Liver (tissue), 9 donors: Measurements from ENCODE around the gene IL7R. TPM values are rescaled to one million over a fixed set of nuclear protein-coding genes. Genes with fewer than 3 reads are reported as not detected.

Experiments
- DNase-seq: peaks from one replicate; pipeline ENCODE4 v3.0.0-alpha.2; 2017; ENCODE audit warnings: low spot score
- H3K27ac ChIP-seq, 2 donors: one replicate each; pipeline ENCODE4 v1.7.0; 2013; ENCODE audit warnings: inconsistent platforms in 2 of 2, low read length in 2 of 2, control low read depth in 1 of 2, low read depth in 1 of 2, mild to moderate bottlenecking in 1 of 2
- H3K27me3 ChIP-seq, 4 donors: one replicate each; pipeline versions ENCODE4 v1.6.1 to v1.7.0; 2013; ENCODE audit warnings: low read length in 3 of 4, inconsistent platforms in 1 of 4, mild to moderate bottlenecking in 1 of 4, moderate library complexity in 1 of 4; ENCODE audit not compliant: control insufficient read depth in 4 of 4, insufficient read depth in 4 of 4
- H3K36me3 ChIP-seq, 4 donors: one replicate each; pipeline versions ENCODE4 v1.6.1 to v1.7.0; 2013; ENCODE audit warnings: low read length in 3 of 4, mild to moderate bottlenecking in 3 of 4, low read depth in 1 of 4, moderate library complexity in 1 of 4; ENCODE audit not compliant: control insufficient read depth in 4 of 4, insufficient read depth in 3 of 4
- H3K4me1 ChIP-seq, 4 donors: one replicate each; pipeline versions ENCODE4 v1.6.1 to v1.7.0; 2013; ENCODE audit warnings: low read length in 3 of 4, mild to moderate bottlenecking in 3 of 4, moderate library complexity in 1 of 4; ENCODE audit not compliant: control insufficient read depth in 4 of 4, insufficient read depth in 4 of 4
- H3K4me3 ChIP-seq, 3 donors: one replicate each; pipeline versions ENCODE4 v1.6.1 to v1.7.0; 2013; ENCODE audit warnings: low read length in 3 of 3, control low read depth in 1 of 3, low read depth in 1 of 3, mild to moderate bottlenecking in 1 of 3
- H3K9ac ChIP-seq, 2 donors: one replicate each; pipeline ENCODE4 v1.7.0; 2013; ENCODE audit warnings: low read length in 2 of 2, mild to moderate bottlenecking in 2 of 2, moderate library complexity in 2 of 2, control low read depth in 1 of 2, low read depth in 1 of 2
- H3K9me3 ChIP-seq, 4 donors: one replicate each; pipeline versions ENCODE4 v1.6.1 to v1.7.0; 2013; ENCODE audit warnings: low read length in 3 of 4; ENCODE audit not compliant: control insufficient read depth in 4 of 4
- ATF3 ChIP-seq: IDR thresholded peaks from 2 replicates; pipeline ENCODE4 v1.6.1; 2016; ENCODE audit warnings: antibody characterized with exemption
- EGR1 ChIP-seq, 2 donors: IDR thresholded peaks; 2 replicates each; pipeline ENCODE4 v1.6.1; 2016 to 2018; ENCODE audit warnings: antibody characterized with exemption in 2 of 2, low read depth in 2 of 2
- FOXA1 ChIP-seq: IDR thresholded peaks from 2 replicates; pipeline ENCODE4 v1.6.1; 2016; ENCODE audit warnings: antibody characterized with exemption
- FOXA2 ChIP-seq: IDR thresholded peaks from 2 replicates; pipeline ENCODE4 v1.6.1; 2016; ENCODE audit warnings: antibody characterized with exemption
- GABPA ChIP-seq, 2 donors: IDR thresholded peaks in 1 of 2; conservative IDR thresholded peaks in 1 of 2; 2 replicates each; pipeline ENCODE4 v1.6.1; 2016; ENCODE audit warnings: antibody characterized with exemption in 2 of 2, mild to moderate bottlenecking in 1 of 2, moderate library complexity in 1 of 2
- HNF4A ChIP-seq, 2 donors: conservative IDR thresholded peaks; 2 replicates each; pipeline ENCODE4 v1.6.1; 2016; ENCODE audit warnings: antibody characterized with exemption in 2 of 2, mild to moderate bottlenecking in 2 of 2
- HNF4G ChIP-seq: IDR thresholded peaks from 2 replicates; pipeline ENCODE4 v1.6.1; 2016; ENCODE audit warnings: antibody characterized with exemption
- JUND ChIP-seq, 2 donors: IDR thresholded peaks; 2 replicates each; pipeline ENCODE4 v1.6.1; 2016; ENCODE audit warnings: antibody characterized with exemption in 2 of 2
- RAD21 ChIP-seq, 2 donors: IDR thresholded peaks; 2 replicates each; pipeline ENCODE4 v1.6.1; 2016; ENCODE audit warnings: antibody characterized with exemption in 2 of 2, mild to moderate bottlenecking in 2 of 2
- RXRA ChIP-seq, 2 donors: IDR thresholded peaks; 2 replicates each; pipeline ENCODE4 v1.6.1; 2017 to 2018; ENCODE audit warnings: antibody characterized with exemption in 2 of 2, mild to moderate bottlenecking in 1 of 2
- SP1 ChIP-seq: IDR thresholded peaks from 2 replicates; pipeline ENCODE4 v1.6.1; 2018; ENCODE audit warnings: antibody characterized with exemption, mild to moderate bottlenecking
- TAF1 ChIP-seq: conservative IDR thresholded peaks from 2 replicates; pipeline ENCODE4 v1.6.1; 2016; ENCODE audit warnings: antibody characterized with exemption, mild to moderate bottlenecking
- YY1 ChIP-seq: IDR thresholded peaks from 2 replicates; pipeline ENCODE4 v1.6.1; 2016; ENCODE audit warnings: antibody characterized with exemption, mild to moderate bottlenecking
- WGBS: extraction: QIAGEN DNeasy Blood & Tissue Kit; methylation state at CpG from one replicate; pipeline ENCODE4 v1.1.7; 2013; 5-methylcytosine and 5-hydroxymethylcytosine counted together
- polyA plus RNA-seq, 2 donors: library from polyadenylated mRNA; stranded (reverse) in 1 of 2; unstranded in 1 of 2; fragments of 200-250 nt in 1 of 2; fragments of >200 nt in 1 of 2; fragmentation: Nextera tagmentation in 1 of 2; extraction: Ambion mirVana in 1 of 2; gene quantifications; one replicate each; pipeline versions ENCODE4 v1.2.1 to v1.2.3, GENCODE V29; 2013 to 2015
- total RNA-seq, 2 donors: library from RNA; depleted of rRNA; stranded (reverse); fragments of >200 nt; gene quantifications; one replicate each; pipeline ENCODE4 v1.2.3, GENCODE V29; 2014
- TF ChIP-seq, protein P1 (sequence below): IDR thresholded peaks from 2 replicates; pipeline ENCODE4 v1.6.1; 2016; ENCODE audit warnings: antibody characterized with exemption
- TF ChIP-seq, protein P2 (sequence below): fragments of 150-350 bp; IDR thresholded peaks from 2 replicates; pipeline ENCODE4 v1.5.1; 2017; ENCODE audit warnings: improper control_type of control experiment, low read depth, low read length; ENCODE audit not compliant: missing input control
- TF ChIP-seq, protein P3 (sequence below): IDR thresholded peaks from 2 replicates; pipeline ENCODE4 v1.6.1; 2016; ENCODE audit warnings: antibody characterized with exemption, mild to moderate bottlenecking
- TF ChIP-seq, protein P4 (sequence below): IDR thresholded peaks from 2 replicates; pipeline ENCODE4 v1.6.1; 2016; ENCODE audit warnings: antibody characterized with exemption
- donor health status: healthy.
- donor health status: healthy.
- donor health status: healthy.
- donor health status: healthy.
- donor health status: healthy.

The IL7R gene
- total and polyA plus RNA-seq, 4 donors, result 1.0 to 5.4 (median 2.4) TPM

DNA sequence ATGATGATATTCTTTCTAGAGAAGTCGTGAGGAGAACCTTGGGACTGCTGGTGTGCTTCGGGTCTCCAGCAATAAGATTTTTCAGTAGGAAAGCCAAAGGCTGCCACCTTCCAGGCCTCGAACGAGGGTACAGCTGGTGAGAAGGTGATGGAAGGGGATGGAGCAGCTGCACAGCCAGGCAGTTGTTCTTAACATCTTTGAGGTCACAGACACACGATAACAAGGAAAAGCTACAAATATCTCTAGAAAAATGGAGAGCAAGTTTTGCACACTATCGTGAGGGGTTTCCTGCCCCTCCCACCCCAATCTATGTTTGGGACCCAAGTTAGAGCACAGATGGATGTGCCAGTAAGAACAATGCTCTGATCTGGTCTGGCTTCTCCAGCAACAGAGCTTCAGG lies 6.8 kb upstream of the IL7R start:
- Histone ChIP-seq H3K9ac (no peak overlapping the region), H3K27ac (no peak overlapping the region), H3K9me3 (peaks cover 0 to 6% (median under 1%) of the 10 kb centered on the region in 4 donors), H3K27me3 (no peaks in the 10 kb centered on the region), H3K36me3 (no peaks in the 10 kb centered on the region), H3K4me1 (peaks cover 0 to 6% (median 0%) of the 10 kb centered on the region in 4 donors), H3K4me3 (no peak overlapping the region)
- WGBS, result 81% methylated on average over 6 of the region's 6 CpGs
- TF ChIP-seq EGR1 (IDR thresholded peaks at IDR 0.05; ENCODE audit: low read depth in 2 of 2) (no peak), YY1 (no peak), SP1 (no peak), ATF3 (no peak), RXRA (IDR thresholded peaks at IDR 0.05) (no peak), JUND (IDR thresholded peaks at IDR 0.05) (no peak), GABPA (IDR thresholded peaks at IDR 0.05 in 1 of 2, conservative IDR thresholded peaks at IDR 0.05 in 1 of 2) (no peak), HNF4G (no peak), TAF1 (no peak)
- TF ChIP-seq, protein P1, sequence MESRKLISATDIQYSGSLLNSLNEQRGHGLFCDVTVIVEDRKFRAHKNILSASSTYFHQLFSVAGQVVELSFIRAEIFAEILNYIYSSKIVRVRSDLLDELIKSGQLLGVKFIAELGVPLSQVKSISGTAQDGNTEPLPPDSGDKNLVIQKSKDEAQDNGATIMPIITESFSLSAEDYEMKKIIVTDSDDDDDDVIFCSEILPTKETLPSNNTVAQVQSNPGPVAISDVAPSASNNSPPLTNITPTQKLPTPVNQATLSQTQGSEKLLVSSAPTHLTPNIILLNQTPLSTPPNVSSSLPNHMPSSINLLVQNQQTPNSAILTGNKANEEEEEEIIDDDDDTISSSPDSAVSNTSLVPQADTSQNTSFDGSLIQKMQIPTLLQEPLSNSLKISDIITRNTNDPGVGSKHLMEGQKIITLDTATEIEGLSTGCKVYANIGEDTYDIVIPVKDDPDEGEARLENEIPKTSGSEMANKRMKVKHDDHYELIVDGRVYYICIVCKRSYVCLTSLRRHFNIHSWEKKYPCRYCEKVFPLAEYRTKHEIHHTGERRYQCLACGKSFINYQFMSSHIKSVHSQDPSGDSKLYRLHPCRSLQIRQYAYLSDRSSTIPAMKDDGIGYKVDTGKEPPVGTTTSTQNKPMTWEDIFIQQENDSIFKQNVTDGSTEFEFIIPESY, result no peak
- TF ChIP-seq, protein P2, sequence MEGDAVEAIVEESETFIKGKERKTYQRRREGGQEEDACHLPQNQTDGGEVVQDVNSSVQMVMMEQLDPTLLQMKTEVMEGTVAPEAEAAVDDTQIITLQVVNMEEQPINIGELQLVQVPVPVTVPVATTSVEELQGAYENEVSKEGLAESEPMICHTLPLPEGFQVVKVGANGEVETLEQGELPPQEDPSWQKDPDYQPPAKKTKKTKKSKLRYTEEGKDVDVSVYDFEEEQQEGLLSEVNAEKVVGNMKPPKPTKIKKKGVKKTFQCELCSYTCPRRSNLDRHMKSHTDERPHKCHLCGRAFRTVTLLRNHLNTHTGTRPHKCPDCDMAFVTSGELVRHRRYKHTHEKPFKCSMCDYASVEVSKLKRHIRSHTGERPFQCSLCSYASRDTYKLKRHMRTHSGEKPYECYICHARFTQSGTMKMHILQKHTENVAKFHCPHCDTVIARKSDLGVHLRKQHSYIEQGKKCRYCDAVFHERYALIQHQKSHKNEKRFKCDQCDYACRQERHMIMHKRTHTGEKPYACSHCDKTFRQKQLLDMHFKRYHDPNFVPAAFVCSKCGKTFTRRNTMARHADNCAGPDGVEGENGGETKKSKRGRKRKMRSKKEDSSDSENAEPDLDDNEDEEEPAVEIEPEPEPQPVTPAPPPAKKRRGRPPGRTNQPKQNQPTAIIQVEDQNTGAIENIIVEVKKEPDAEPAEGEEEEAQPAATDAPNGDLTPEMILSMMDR, result no peak
- TF ChIP-seq, protein P3, sequence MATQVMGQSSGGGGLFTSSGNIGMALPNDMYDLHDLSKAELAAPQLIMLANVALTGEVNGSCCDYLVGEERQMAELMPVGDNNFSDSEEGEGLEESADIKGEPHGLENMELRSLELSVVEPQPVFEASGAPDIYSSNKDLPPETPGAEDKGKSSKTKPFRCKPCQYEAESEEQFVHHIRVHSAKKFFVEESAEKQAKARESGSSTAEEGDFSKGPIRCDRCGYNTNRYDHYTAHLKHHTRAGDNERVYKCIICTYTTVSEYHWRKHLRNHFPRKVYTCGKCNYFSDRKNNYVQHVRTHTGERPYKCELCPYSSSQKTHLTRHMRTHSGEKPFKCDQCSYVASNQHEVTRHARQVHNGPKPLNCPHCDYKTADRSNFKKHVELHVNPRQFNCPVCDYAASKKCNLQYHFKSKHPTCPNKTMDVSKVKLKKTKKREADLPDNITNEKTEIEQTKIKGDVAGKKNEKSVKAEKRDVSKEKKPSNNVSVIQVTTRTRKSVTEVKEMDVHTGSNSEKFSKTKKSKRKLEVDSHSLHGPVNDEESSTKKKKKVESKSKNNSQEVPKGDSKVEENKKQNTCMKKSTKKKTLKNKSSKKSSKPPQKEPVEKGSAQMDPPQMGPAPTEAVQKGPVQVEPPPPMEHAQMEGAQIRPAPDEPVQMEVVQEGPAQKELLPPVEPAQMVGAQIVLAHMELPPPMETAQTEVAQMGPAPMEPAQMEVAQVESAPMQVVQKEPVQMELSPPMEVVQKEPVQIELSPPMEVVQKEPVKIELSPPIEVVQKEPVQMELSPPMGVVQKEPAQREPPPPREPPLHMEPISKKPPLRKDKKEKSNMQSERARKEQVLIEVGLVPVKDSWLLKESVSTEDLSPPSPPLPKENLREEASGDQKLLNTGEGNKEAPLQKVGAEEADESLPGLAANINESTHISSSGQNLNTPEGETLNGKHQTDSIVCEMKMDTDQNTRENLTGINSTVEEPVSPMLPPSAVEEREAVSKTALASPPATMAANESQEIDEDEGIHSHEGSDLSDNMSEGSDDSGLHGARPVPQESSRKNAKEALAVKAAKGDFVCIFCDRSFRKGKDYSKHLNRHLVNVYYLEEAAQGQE, result no peak
- TF ChIP-seq, protein P4, sequence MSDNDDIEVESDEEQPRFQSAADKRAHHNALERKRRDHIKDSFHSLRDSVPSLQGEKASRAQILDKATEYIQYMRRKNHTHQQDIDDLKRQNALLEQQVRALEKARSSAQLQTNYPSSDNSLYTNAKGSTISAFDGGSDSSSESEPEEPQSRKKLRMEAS, result no peak
- DNase-seq, result no peak

- no peak overlapping the region for H3K9ac ChIP-seq
- H3K27me3 ChIP-seq, result no peaks in the 10 kb centered on the region
- peaks cover 0 to 6% (median 0%) of the 10 kb centered on the region in 4 donors for H3K4me1 ChIP-seq
- H3K27ac ChIP-seq, result no peak overlapping the region
- no peaks in the 10 kb centered on the region for H3K9me3 ChIP-seq
- no peak for TF ChIP-seq FOXA1
- TF ChIP-seq ATF3, result no peak
- TF ChIP-seq HNF4A (conservative IDR thresholded peaks at IDR 0.05), result no peak
- TF ChIP-seq YY1, result no peak
- TF ChIP-seq, protein P4, result no peak
- no peak for TF ChIP-seq FOXA2
- TF ChIP-seq SP1, result no peak
- TF ChIP-seq JUND (IDR thresholded peaks at IDR 0.05), result no peak
- no peak for TF ChIP-seq GABPA (IDR thresholded peaks at IDR 0.05 in 1 of 2, conservative IDR thresholded peaks at IDR 0.05 in 1 of 2)
- TF ChIP-seq, protein P3, result no peak
- TF ChIP-seq RXRA (IDR thresholded peaks at IDR 0.05), result no peak
- TF ChIP-seq TAF1, result no peak
- TF ChIP-seq EGR1 (IDR thresholded peaks at IDR 0.05; ENCODE audit: low read depth in 2 of 2), result no peak
- no peak for TF ChIP-seq RAD21 (IDR thresholded peaks at IDR 0.05)
- peak overlapping the region; percentile 13 to 58 (median 37) for H3K4me3 ChIP-seq
- no peak for DNase-seq
- 57% methylated on average over 8 of the region's 8 CpGs for WGBS
- H3K36me3 ChIP-seq, result no peaks in the 10 kb centered on the region
These were observed 5.6 kb upstream of the IL7R start for GRCh38 chr5:35850967-35851680.
